HUES6 (cell line): ENCODE data around the gene INSYN1.

Experiments
- H3K27ac ChIP-seq: 2 replicates; pipeline ENCODE4 v1.7.0; 2013; ENCODE audit warnings: low read depth, mild to moderate bottlenecking, low read length, inconsistent platforms
- H3K27me3 ChIP-seq: 2 replicates; pipeline ENCODE4 v1.6.1; 2013; ENCODE audit warnings: low read length; ENCODE audit not compliant: control insufficient read depth, insufficient read depth
- H3K36me3 ChIP-seq: 2 replicates; pipeline ENCODE4 v1.6.1; 2013; ENCODE audit warnings: low read length; ENCODE audit not compliant: control insufficient read depth, insufficient read depth
- H3K4me1 ChIP-seq: 2 replicates; pipeline ENCODE4 v1.6.1; 2013; ENCODE audit warnings: low read length; ENCODE audit not compliant: control insufficient read depth, insufficient read depth
- H3K4me3 ChIP-seq: 2 replicates; pipeline ENCODE4 v1.5.1; 2013; ENCODE audit warnings: low read depth, low read length
- H3K9ac ChIP-seq: one replicate; pipeline ENCODE4 v1.6.1; 2013; ENCODE audit warnings: mild to moderate bottlenecking, low read length
- H3K9me3 ChIP-seq: 2 replicates; pipeline ENCODE4 v1.6.1; 2013; ENCODE audit warnings: low read depth, low read length; ENCODE audit not compliant: control insufficient read depth, insufficient read depth

INSYN1 gene

DNA sequence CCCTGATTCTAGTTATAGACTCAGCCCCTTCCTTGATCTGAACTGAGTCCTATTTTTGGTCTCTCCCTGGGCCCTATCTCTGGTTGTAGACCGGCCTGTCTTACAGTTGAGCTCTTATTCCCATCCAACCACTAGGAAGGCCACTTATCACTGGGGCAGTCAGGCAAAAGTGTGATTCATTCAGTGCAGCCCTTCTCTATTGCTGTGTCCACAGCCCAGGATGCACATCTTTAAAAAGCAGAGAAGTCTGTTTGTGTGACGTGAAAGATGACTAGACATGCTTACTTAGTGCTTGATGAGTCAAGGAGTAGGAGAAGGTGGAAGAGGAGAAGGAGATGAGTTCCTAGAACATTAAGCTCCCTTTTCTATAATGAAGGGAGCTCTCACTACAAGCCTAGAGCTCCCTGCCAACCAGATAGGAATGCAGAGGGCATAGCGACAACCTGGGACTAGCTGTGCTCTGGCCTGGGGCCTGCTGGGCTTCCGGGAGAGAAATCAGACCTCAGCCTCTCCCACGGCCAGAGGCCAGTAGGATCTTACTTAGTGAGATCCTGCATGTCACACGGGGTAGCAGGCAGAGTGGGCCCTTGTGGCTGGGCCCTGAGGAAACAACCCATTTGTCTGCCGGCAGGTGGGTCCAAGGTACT lies 25.7 kb downstream of the INSYN1 start:
- Histone ChIP-seq H3K27me3 (no peaks in the 10 kb centered on the region), H3K4me3 (no peak overlapping the region), H3K27ac (no peak overlapping the region), H3K9me3 (no peaks in the 10 kb centered on the region), H3K9ac (no peak overlapping the region), H3K4me1 (no peaks in the 10 kb centered on the region), H3K36me3 (no peaks in the 10 kb centered on the region)

DNA sequence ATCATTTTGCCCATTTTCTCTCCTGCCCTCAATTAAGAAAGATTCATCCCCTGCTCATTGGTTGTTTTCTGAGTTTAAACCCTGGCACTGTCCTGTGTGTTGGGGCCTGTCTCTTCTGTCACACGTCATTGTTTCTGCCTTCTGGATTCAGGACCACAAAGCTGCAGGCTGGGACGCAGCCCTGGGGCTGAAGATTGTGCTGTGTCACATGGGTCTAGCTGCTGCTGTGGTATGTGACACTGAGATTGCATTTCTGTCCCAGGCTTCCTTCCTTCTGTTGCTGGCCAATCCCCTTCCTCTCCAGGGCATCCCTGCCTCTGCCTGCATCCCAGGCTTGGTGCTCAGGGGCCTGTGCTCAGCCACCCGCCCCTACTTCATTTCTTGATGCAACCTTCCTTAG lies 28.9 kb downstream of the INSYN1 start:
- Histone ChIP-seq H3K27me3 (no peaks in the 10 kb centered on the region), H3K27ac (no peak overlapping the region), H3K4me1 (no peaks in the 10 kb centered on the region), H3K4me3 (no peak overlapping the region), H3K36me3 (no peaks in the 10 kb centered on the region), H3K9ac (no peak overlapping the region), H3K9me3 (no peaks in the 10 kb centered on the region)

GRCh38 chr15:73723191-73723590 lies 30.0 kb downstream of the INSYN1 start:
- Histone ChIP-seq H3K9ac (no peak overlapping the region), H3K27me3 (no peaks in the 10 kb centered on the region), H3K27ac (no peak overlapping the region), H3K9me3 (no peaks in the 10 kb centered on the region), H3K4me1 (no peaks in the 10 kb centered on the region), H3K36me3 (no peaks in the 10 kb centered on the region), H3K4me3 (no peak overlapping the region)

GRCh38 chr15:73722425-73722824 lies 30.7 kb downstream of the INSYN1 start:
- H3K4me1 ChIP-seq: no peaks in the 10 kb centered on the region
- no peaks in the 10 kb centered on the region for H3K9me3 ChIP-seq
- no peak overlapping the region for H3K4me3 ChIP-seq
- no peak overlapping the region for H3K9ac ChIP-seq
- H3K36me3 ChIP-seq: no peaks in the 10 kb centered on the region
- H3K27me3 ChIP-seq: no peaks in the 10 kb centered on the region
- no peak overlapping the region for H3K27ac ChIP-seq

DNA sequence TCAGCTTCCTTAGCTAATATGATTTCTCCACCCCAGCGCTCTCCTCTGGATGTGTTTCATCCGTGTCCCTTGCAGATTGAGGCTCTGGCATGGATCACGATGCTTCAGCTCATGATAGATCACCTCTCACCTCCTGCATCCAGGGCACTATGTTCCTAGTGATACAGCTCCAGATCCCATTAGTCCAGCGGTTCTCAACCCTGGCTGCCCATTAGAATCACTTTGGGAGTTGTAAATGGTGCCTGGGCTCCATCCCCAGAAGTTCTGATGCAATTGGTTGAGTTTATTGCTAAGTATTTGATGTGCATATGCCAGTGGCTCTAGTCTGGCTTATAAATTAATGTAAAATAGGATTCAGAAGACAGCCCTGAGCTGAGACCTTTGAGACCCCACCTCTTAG lies 34.5 kb downstream of the INSYN1 start:
- Histone ChIP-seq H3K27me3 (no peaks in the 10 kb centered on the region), H3K4me1 (no peaks in the 10 kb centered on the region), H3K9me3 (no peaks in the 10 kb centered on the region), H3K27ac (no peak overlapping the region), H3K36me3 (peaks cover 8% of the 10 kb centered on the region), H3K4me3 (no peak overlapping the region), H3K9ac (no peak overlapping the region)

- H3K27me3 ChIP-seq: no peaks in the 10 kb centered on the region
- H3K4me1 ChIP-seq: no peaks in the 10 kb centered on the region
- H3K36me3 ChIP-seq: peaks cover 17% of the 10 kb centered on the region
- H3K9me3 ChIP-seq: no peaks in the 10 kb centered on the region
- H3K27ac ChIP-seq: no peak overlapping the region
- H3K4me3 ChIP-seq: no peak overlapping the region
- no peak overlapping the region for H3K9ac ChIP-seq
These were observed 35.3 kb downstream of the INSYN1 start for GRCh38 chr15:73717802-73718201.

GRCh38 chr15:73717206-73717605 lies 35.9 kb downstream of the INSYN1 start:
- H3K27ac ChIP-seq: no peak overlapping the region
- H3K4me3 ChIP-seq: no peak overlapping the region
- H3K27me3 ChIP-seq: no peaks in the 10 kb centered on the region
- no peaks in the 10 kb centered on the region for H3K9me3 ChIP-seq
- peaks cover 22% of the 10 kb centered on the region for H3K36me3 ChIP-seq
- no peak overlapping the region for H3K9ac ChIP-seq
- no peaks in the 10 kb centered on the region for H3K4me1 ChIP-seq

DNA sequence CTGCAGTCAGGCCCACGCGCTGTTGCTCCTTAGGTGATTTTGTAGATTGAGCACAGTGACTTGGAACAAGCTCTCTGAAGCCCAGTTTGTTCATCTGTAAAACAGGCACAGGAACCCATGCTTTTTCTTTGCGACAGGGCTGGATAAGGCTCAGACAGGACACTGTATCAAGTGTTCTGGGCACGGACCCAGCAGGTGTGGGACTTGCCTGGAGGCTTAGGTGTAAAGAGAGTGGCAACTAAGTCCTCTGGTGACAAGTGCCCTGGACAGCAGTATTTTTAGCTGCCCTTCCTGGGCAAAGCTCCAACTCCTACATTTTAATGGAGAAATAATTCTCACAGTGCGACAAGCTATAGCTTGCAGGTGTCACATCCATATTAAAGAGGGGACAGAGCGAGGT lies 36.7 kb downstream of the INSYN1 start:
- Histone ChIP-seq H3K27me3 (no peaks in the 10 kb centered on the region), H3K4me3 (no peak overlapping the region), H3K27ac (no peak overlapping the region), H3K36me3 (peaks cover 25% of the 10 kb centered on the region), H3K9ac (no peak overlapping the region), H3K9me3 (no peaks in the 10 kb centered on the region), H3K4me1 (no peaks in the 10 kb centered on the region)

GRCh38 chr15:73715417-73715816 lies 37.7 kb downstream of the INSYN1 start:
- H3K9me3 ChIP-seq: no peaks in the 10 kb centered on the region
- no peaks in the 10 kb centered on the region for H3K27me3 ChIP-seq
- H3K9ac ChIP-seq: no peak overlapping the region
- H3K36me3 ChIP-seq: peaks cover 35% of the 10 kb centered on the region
- no peaks in the 10 kb centered on the region for H3K4me1 ChIP-seq
- H3K4me3 ChIP-seq: no peak overlapping the region
- no peak overlapping the region for H3K27ac ChIP-seq

GRCh38 chr15:73714695-73715301 lies 38.4 kb downstream of the INSYN1 start:
- Histone ChIP-seq H3K27me3 (no peaks in the 10 kb centered on the region), H3K27ac (no peak overlapping the region), H3K9ac (no peak overlapping the region), H3K4me1 (no peaks in the 10 kb centered on the region), H3K4me3 (no peak overlapping the region), H3K9me3 (no peaks in the 10 kb centered on the region), H3K36me3 (peaks cover 41% of the 10 kb centered on the region)

GRCh38 chr15:73712107-73712506 lies 41.0 kb downstream of the INSYN1 start:
- Histone ChIP-seq H3K36me3 (peaks cover 68% of the 10 kb centered on the region), H3K27me3 (no peaks in the 10 kb centered on the region), H3K27ac (no peak overlapping the region), H3K4me3 (no peak overlapping the region), H3K9me3 (no peaks in the 10 kb centered on the region), H3K9ac (no peak overlapping the region), H3K4me1 (no peaks in the 10 kb centered on the region)
